ENCODE results near the gene GPR146. TPM values are rescaled to one million over a fixed set of nuclear protein-coding genes. Genes with fewer than 3 reads are reported as not detected.
"Not testable (repeated sequence)": the region's sequence is repeated elsewhere in the genome, so short reads cannot be mapped to it uniquely, and the experiment has no call there.

The GPR146 gene
- total RNA-seq, 2 experiments from 2014 or later = 13.3 to 13.8 TPM

GRCh38 chr7:1074018-1074417 is 29.7 kb downstream of the GPR146 start:
- CTCF ChIA-PET = interaction anchor here (0.8 to 1.9 kb wide), 2 partner anchors 80 to 81 kb away, joined by 3 to 5 read pairs; no protein-coding TSS in a partner anchor
- not testable (repeated sequence) for H3K27ac Mint-ChIP-seq

GRCh38 chr7:1074593-1075431 is 30.5 kb downstream of the GPR146 start:
- CTCF ChIA-PET = interaction anchor here (0.6 to 1.9 kb wide), 4 partner anchors 9 to 82 kb away, joined by 3 to 11 read pairs (median 4); no protein-coding TSS in a partner anchor
- H3K27ac Mint-ChIP-seq = no peak overlapping the region

More at GRCh38 chr7:1074018-1074417, 29.7 kb downstream of the GPR146 start:
- H3K27me3 Mint-ChIP-seq; H3K36me3 Mint-ChIP-seq (ENCODE audit: low read depth); H3K9me3 Mint-ChIP-seq; H3K4me1 Mint-ChIP-seq; H3K4me3 Mint-ChIP-seq; POLR2A ChIA-PET; DNase-seq: not testable (repeated sequence)

DNA sequence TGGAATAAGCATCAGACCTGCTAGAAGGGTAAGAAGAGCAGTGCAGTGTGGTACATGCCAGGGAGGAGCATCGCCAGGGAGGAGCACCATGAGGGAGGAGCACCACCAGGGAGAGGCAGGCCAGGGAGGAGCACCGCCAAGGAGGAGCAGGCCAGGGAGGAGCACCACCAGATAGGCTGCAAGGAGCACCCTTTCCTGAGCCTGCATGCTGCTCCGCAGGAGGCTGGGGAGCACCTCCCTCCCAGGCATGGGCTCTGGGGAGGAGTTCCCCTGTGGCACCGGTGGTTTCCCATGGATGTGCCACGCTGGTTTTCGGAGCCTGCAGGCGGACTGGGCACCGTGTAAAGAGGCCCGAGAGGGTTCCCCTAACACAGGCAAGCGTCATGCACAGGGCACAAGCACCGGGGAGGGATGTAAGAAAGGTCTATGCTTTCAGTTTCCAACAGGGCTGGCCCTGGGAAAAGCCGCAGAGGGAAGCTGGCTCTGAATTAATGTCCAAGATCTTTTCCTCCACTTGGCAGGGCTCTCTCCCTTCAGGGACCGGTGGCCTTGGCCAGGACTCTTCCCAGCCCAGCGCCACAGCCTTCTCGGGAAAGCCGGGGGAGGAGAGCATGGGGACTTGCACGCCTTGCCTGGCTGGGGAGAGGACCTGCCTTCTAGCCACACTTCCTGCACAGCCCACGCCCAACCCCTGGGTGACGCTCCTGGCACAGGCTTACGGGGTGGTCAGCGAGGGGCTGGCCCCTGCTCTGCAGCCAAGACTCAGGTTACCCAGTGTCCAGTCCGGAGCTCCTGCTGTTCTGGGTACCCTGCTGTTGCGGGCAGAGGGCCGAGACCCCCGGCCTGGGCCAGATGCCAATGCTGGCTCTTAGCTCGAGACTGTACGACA is 32.1 kb downstream of the GPR146 start:
- no peaks in the 10 kb centered on the region for H3K4me1 Mint-ChIP-seq
- no peaks in the 10 kb centered on the region for H3K9me3 Mint-ChIP-seq
- CTCF ChIA-PET = interaction anchor here (0.9 to 1.9 kb wide), 3 partner anchors 11 to 83 kb away, joined by 4 to 11 read pairs (median 5); no protein-coding TSS in a partner anchor
- H3K36me3 Mint-ChIP-seq (ENCODE audit: low read depth) = no peaks in the 10 kb centered on the region
- H3K27ac Mint-ChIP-seq = no peak overlapping the region
- H3K4me3 Mint-ChIP-seq = no peak overlapping the region
- H3K27me3 Mint-ChIP-seq = no peaks in the 10 kb centered on the region
- DNase-seq = no peak
- POLR2A ChIA-PET = no interaction called here

More at GRCh38 chr7:1074593-1075431, 30.5 kb downstream of the GPR146 start:
- no peaks in the 10 kb centered on the region for H3K36me3 Mint-ChIP-seq (ENCODE audit: low read depth)
- peaks cover 7% of the 10 kb centered on the region for H3K9me3 Mint-ChIP-seq
- no peak overlapping the region for H3K4me3 Mint-ChIP-seq
- POLR2A ChIA-PET = no interaction called here
- no peaks in the 10 kb centered on the region for H3K27me3 Mint-ChIP-seq
- H3K4me1 Mint-ChIP-seq = peaks cover 1% of the 10 kb centered on the region
- DNase-seq = no peak

- H3K27me3 Mint-ChIP-seq = no peaks in the 10 kb centered on the region
- no peak overlapping the region for H3K27ac Mint-ChIP-seq
- no peak for DNase-seq
- ChIA-PET POLR2A (no interaction called here), CTCF (interaction anchor here (0.5 to 2.0 kb wide), 3 partner anchors 13 to 86 kb away, joined by 5 to 8 read pairs (median 6); no protein-coding TSS in a partner anchor)
- H3K4me3 Mint-ChIP-seq = no peak overlapping the region
- no peaks in the 10 kb centered on the region for H3K4me1 Mint-ChIP-seq
- H3K36me3 Mint-ChIP-seq (ENCODE audit: low read depth) = no peaks in the 10 kb centered on the region
- no peaks in the 10 kb centered on the region for H3K9me3 Mint-ChIP-seq
These were observed 34.2 kb downstream of the GPR146 start for GRCh38 chr7:1078519-1078918.

DNA sequence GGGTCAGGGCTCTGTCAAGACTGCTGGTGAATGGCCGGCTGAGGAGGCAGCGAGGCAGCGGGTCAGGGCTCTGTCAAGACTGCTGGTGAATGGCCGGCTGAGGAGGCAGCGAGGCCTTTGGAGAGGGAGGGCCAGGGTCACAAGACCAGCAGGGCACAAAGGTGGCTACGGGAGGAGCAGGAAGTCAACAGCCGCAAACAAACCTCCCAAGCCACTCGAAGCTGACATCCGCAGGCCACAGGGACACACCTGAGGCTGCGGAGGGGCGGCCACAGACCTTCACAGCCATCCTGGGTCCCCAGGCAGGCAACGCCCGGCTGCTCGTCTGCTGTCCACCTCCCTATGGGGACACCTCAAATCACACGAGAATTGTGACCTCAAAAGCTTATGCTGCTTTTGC is 34.6 kb downstream of the GPR146 start:
- Mint-ChIP-seq H3K27me3 (no peaks in the 10 kb centered on the region), H3K9me3 (no peaks in the 10 kb centered on the region), H3K4me1 (no peaks in the 10 kb centered on the region), H3K27ac (no peak overlapping the region), H3K4me3 (no peak overlapping the region), H3K36me3 (ENCODE audit: low read depth) (no peaks in the 10 kb centered on the region)
- ChIA-PET POLR2A (no interaction called here), CTCF (interaction anchor here (0.5 to 2.0 kb wide), 3 partner anchors 13 to 86 kb away, joined by 5 to 8 read pairs (median 6); no protein-coding TSS in a partner anchor)
- no peak for DNase-seq

- H3K27ac Mint-ChIP-seq = no peak overlapping the region
- DNase-seq = no peak
- no peaks in the 10 kb centered on the region for H3K27me3 Mint-ChIP-seq
- no peaks in the 10 kb centered on the region for H3K9me3 Mint-ChIP-seq
- H3K36me3 Mint-ChIP-seq (ENCODE audit: low read depth) = no peaks in the 10 kb centered on the region
- POLR2A ChIA-PET = no interaction called here
- CTCF ChIA-PET = interaction anchor here (1.5 to 2.0 kb wide), 2 partner anchors 14 to 97 kb away, joined by 5 to 8 read pairs; no protein-coding TSS in a partner anchor
- no peaks in the 10 kb centered on the region for H3K4me1 Mint-ChIP-seq
- no peak overlapping the region for H3K4me3 Mint-ChIP-seq
These were observed 35.2 kb downstream of the GPR146 start for GRCh38 chr7:1079546-1079945.

GRCh38 chr7:1080252-1080920 is 36.0 kb downstream of the GPR146 start:
- Mint-ChIP-seq H3K27me3 (no peaks in the 10 kb centered on the region), H3K4me1 (no peaks in the 10 kb centered on the region), H3K9me3 (no peaks in the 10 kb centered on the region), H3K27ac (no peak overlapping the region), H3K36me3 (ENCODE audit: low read depth) (no peaks in the 10 kb centered on the region), H3K4me3 (no peak overlapping the region)
- ChIA-PET POLR2A (no interaction called here), CTCF (interaction anchor here (1.5 to 2.6 kb wide), 2 partner anchors 87 to 96 kb away, joined by 5 to 9 read pairs; no protein-coding TSS in a partner anchor)
- no peak for DNase-seq

DNA sequence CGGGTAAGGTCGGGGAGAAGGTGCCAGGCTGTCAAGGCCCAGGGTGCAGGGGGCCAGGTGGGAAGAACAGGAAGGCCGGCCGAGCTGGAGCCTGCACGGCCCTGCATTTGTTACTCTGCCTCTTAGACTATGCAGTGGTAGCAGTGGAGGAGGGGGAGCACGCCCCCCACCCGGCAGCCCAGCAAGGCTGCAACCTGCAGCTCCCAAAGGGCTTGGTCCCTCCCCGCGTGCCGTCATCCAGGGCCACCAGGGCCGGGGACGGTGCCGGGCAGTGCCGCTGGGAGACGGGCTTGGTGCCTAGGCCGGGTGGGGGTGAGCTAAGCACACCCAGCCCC is 36.5 kb downstream of the GPR146 start:
- Mint-ChIP-seq H3K4me3 (no peak overlapping the region), H3K27ac (no peak overlapping the region), H3K4me1 (no peaks in the 10 kb centered on the region), H3K36me3 (ENCODE audit: low read depth) (no peaks in the 10 kb centered on the region), H3K27me3 (no peaks in the 10 kb centered on the region), H3K9me3 (no peaks in the 10 kb centered on the region)
- POLR2A ChIA-PET = no interaction called here
- no peak for DNase-seq
- CTCF ChIA-PET = interaction anchor here (1.4 to 2.6 kb wide), 3 partner anchors 15 to 96 kb away, joined by 5 to 9 read pairs (median 5); no protein-coding TSS in a partner anchor

DNA sequence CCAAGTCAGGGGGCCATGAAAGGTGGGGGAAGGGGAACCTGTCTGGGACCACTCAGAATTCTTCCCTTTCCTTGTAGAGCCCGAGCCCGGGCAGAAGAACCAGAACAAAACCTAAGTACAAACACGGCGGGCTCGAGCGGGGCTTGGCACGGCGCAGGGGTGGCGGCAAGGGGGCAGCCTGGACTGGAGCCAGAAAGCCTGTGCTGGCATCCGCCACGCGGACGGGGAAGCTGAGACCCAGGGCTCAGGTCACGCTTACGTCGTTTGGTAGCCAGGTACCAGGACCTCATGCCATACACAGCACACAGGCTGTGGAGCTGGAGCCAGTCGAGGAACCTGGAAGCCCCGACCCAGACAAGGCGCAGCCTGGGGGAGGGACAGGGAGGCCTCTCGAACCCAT is 37.0 kb downstream of the GPR146 start:
- no peak overlapping the region for H3K4me3 Mint-ChIP-seq
- CTCF ChIA-PET = interaction anchor here (1.4 to 2.6 kb wide), 2 partner anchors 16 to 88 kb away, joined by 5 to 9 read pairs; no protein-coding TSS in a partner anchor
- POLR2A ChIA-PET = no interaction called here
- no peaks in the 10 kb centered on the region for H3K27me3 Mint-ChIP-seq
- no peaks in the 10 kb centered on the region for H3K9me3 Mint-ChIP-seq
- H3K36me3 Mint-ChIP-seq (ENCODE audit: low read depth) = no peaks in the 10 kb centered on the region
- H3K4me1 Mint-ChIP-seq = no peaks in the 10 kb centered on the region
- no peak overlapping the region for H3K27ac Mint-ChIP-seq
- no peak for DNase-seq

DNA sequence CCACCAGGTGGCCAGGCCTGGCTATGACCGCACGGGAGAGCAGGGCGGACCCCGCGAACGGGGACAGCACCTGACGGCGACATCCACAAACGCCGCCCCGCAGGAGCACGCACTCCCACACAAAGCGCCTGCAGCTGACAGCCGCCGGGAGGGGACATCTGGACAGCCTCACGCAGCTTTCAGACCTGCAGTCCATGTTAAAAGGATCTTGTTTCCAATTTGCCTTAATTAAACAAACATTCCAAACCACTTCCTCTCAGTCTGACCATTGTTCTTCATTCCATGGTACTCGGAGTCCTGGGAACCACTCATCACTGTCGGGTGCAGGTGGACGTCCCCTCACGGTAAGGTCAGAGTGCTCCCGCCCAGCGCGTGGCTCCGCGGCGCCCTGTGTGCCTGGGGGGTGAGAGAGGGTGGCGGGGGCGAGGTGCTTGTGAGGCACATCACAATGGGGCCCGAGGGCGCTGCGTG is 37.6 kb downstream of the GPR146 start:
- Mint-ChIP-seq H3K4me1 (peaks cover 5% of the 10 kb centered on the region), H3K36me3 (ENCODE audit: low read depth) (no peaks in the 10 kb centered on the region), H3K27ac (no peak overlapping the region), H3K27me3 (no peaks in the 10 kb centered on the region), H3K4me3 (no peak overlapping the region), H3K9me3 (no peaks in the 10 kb centered on the region)
- ChIA-PET POLR2A (no interaction called here), CTCF (interaction anchor here (1.4 to 2.6 kb wide), 2 partner anchors 16 to 89 kb away, joined by 5 to 9 read pairs; no protein-coding TSS in a partner anchor)
- no peak for DNase-seq

DNA sequence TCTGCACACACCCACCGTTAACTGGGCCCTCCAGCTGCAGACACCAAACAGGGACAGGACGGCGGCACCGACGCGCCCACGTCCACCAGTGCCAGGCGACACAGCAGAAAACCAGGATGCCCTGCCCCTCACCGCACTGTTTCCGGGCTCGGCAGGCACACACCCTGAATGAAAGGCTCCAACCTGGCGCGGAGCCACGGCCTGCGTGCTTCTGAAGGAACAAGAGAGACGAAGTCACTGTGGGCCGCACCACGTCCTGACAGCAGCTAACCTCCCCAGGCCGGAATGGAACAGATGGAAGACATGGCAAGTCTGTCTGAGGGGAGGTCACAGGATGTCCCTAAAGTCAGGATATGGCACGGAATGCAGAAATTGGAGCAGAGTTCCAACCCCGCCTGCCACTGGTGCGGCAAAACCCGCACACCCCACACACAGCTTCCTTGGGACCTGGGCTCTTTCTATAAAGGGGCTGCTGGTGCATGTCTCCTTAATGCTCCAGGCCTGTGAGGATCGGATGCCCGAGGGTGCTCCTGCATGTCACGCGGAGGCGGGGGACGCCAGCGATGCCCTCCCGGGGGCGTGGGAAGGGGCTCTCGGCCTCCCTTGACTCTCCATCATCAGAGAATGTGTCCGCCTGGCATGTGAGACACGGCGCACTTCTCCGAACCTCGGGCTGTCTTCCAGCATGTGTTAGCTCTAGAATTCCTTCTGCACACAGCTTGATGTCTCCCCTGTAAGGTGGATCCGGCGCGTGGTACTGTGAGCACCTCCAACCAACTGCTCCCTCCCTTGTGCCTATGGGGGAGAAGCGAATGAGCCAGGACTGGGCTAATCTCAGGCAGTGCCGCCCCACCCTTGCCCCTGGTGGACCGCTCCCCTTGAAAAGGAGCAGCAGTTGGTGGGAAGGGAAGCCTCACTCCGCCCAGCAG is 39.6 kb downstream of the GPR146 start:
- no peak for DNase-seq
- Mint-ChIP-seq H3K27me3 (no peaks in the 10 kb centered on the region), H3K4me3 (no peak overlapping the region), H3K36me3 (ENCODE audit: low read depth) (no peaks in the 10 kb centered on the region), H3K27ac (no peak overlapping the region), H3K9me3 (no peaks in the 10 kb centered on the region), H3K4me1 (peaks cover 12% of the 10 kb centered on the region)
- ChIA-PET CTCF (interaction anchor here (1.3 to 1.9 kb wide), 2 partner anchors 15 to 18 kb away, joined by 3 to 6 read pairs; no protein-coding TSS in a partner anchor), POLR2A (no interaction called here)

Measured in activated CD4-positive, alpha-beta T cell treated with anti-CD3 and anti-CD28 coated beads, Interleukin-2, amount 10 ng/mL, durations not matched to agents 7 days and 5 days (primary cell).